ENCODE data around the gene TENT4A. TPM values are rescaled to one million over a fixed set of nuclear protein-coding genes. Genes with fewer than 3 reads are reported as not detected.

TENT4A gene
- total RNA-seq, 1 experiment from 2014 or later: 25.6 TPM

GRCh38 chr5:6726006-6726405 is 12.8 kb downstream of the TENT4A start:
- Histone ChIP-seq H3K27me3 (ENCODE audit: insufficient read depth, low read length) (no peaks in the 10 kb centered on the region), H4K20me1 (ENCODE audit: control insufficient read depth, insufficient read depth, insufficient read length) (peaks cover 2% of the 10 kb centered on the region)
- H3K4me1 Mint-ChIP-seq: peaks cover 51 to 52% of the 10 kb centered on the region in 2 experiments

More at GRCh38 chr5:6726006-6726405, 12.8 kb downstream of the TENT4A start:
- WGBS (ENCODE audit: extremely low coverage, insufficient read length, low lambda C conversion rate): no CpG with 5 or more reads among the region's 9 CpGs
- Histone ChIP-seq H3K4me2 (ENCODE audit: insufficient read depth, insufficient read length, low read length) (no peak overlapping the region), H2BK20ac (ENCODE audit: low read depth, low read length, poor library complexity, severe bottlenecking) (no peak overlapping the region), H3K9ac (ENCODE audit: extremely low read depth, insufficient read length, low read length) (no peak overlapping the region), H2AFZ (ENCODE audit: low read length) (no peak overlapping the region), H4K5ac (ENCODE audit: insufficient read length, low read depth, low read length) (no peak overlapping the region), H3K18ac (ENCODE audit: insufficient read length, low read depth, low read length) (no peak overlapping the region), H2BK5ac (ENCODE audit: insufficient read length, low read length) (no peak overlapping the region), H2BK12ac (ENCODE audit: insufficient read length, low read depth, low read length) (no peak overlapping the region), H3T11ph (ENCODE audit: low read length) (no peak overlapping the region), H3K27ac (ENCODE audit: insufficient read length, low read depth, low read length) (no peak overlapping the region), H2AK5ac (ENCODE audit: insufficient read length, low read length) (no peak overlapping the region), H3K79me2 (ENCODE audit: insufficient read depth, low read length) (peaks cover 28% of the 10 kb centered on the region; the same call in 1 of the 2 replicates), H3K9me3 (ENCODE audit: control insufficient read depth, low read depth, low read length) (no peaks in the 10 kb centered on the region), H3K23ac (ENCODE audit: insufficient read length, low read depth, low read length) (no peak overlapping the region), H2BK120ac (ENCODE audit: low read depth, low read length, poor library complexity, severe bottlenecking) (no peak overlapping the region), H2BK15ac (ENCODE audit: low read depth, low read length) (no peak overlapping the region), H4K8ac (replicated peaks; ENCODE audit: insufficient read length, low read depth, low read length) (no peak overlapping the region), H3K14ac (ENCODE audit: insufficient read depth, low read length) (no peak overlapping the region), H3K4ac (ENCODE audit: low read depth, low read length) (no peak overlapping the region), H3K4me1 (ENCODE audit: insufficient read depth, low read length) (no peaks in the 10 kb centered on the region), H3K79me1 (ENCODE audit: insufficient read depth, low read depth, low read length, poor library complexity, severe bottlenecking) (no peaks in the 10 kb centered on the region), H3K56ac (ENCODE audit: insufficient read length, low read depth, low read length) (no peak overlapping the region), H3K23me2 (ENCODE audit: insufficient read length, low read depth, low read length, poor library complexity, severe bottlenecking) (no peaks in the 10 kb centered on the region), H4K91ac (ENCODE audit: insufficient read length, low read depth, low read length) (no peak overlapping the region)
- DNase-seq: no peak
- no peak for TF ChIP-seq CTCF (conservative IDR thresholded peaks at IDR 0.05)
- Mint-ChIP-seq H3K9me3 (no peaks in the 10 kb centered on the region), H3K4me3 (no peak overlapping the region), H3K27me3 (ENCODE audit: low read depth) (no peaks in the 10 kb centered on the region), H3K36me3 (ENCODE audit: insufficient read depth in 1 of 3, low read depth in 3 of 3) (peaks cover 4 to 15% (median 9%) of the 10 kb centered on the region in 3 experiments), H3K27ac (peak overlapping the region in 1 of 3 experiments; percentile 49; a peak in 1 of 7 replicates)
